Liver (tissue), 3 donors: Measurements from ENCODE around the gene SIGLEC9.

ENCODE experiments used
- ATF3 ChIP-seq: IDR thresholded peaks from 2 replicates; pipeline ENCODE4 v1.6.1; 2016; ENCODE audit warnings: antibody characterized with exemption
- CTCF ChIP-seq: fragments of 150-350 bp; IDR thresholded peaks from 2 replicates; pipeline ENCODE4 v1.5.1; 2017; ENCODE audit warnings: improper control_type of control experiment, low read depth, low read length; ENCODE audit not compliant: missing input control
- EGR1 ChIP-seq, 2 donors: IDR thresholded peaks; 2 replicates each; pipeline ENCODE4 v1.6.1; 2016 to 2018; ENCODE audit warnings: antibody characterized with exemption in 2 of 2, low read depth in 2 of 2
- FOXA1 ChIP-seq: IDR thresholded peaks from 2 replicates; pipeline ENCODE4 v1.6.1; 2016; ENCODE audit warnings: antibody characterized with exemption
- GABPA ChIP-seq, 2 donors: IDR thresholded peaks in 1 of 2; conservative IDR thresholded peaks in 1 of 2; 2 replicates each; pipeline ENCODE4 v1.6.1; 2016; ENCODE audit warnings: antibody characterized with exemption in 2 of 2, mild to moderate bottlenecking in 1 of 2, moderate library complexity in 1 of 2
- JUND ChIP-seq, 2 donors: IDR thresholded peaks; 2 replicates each; pipeline ENCODE4 v1.6.1; 2016; ENCODE audit warnings: antibody characterized with exemption in 2 of 2
- NR2F2 ChIP-seq: IDR thresholded peaks from 2 replicates; pipeline ENCODE4 v1.6.1; 2016; ENCODE audit warnings: antibody characterized with exemption
- RAD21 ChIP-seq, 2 donors: IDR thresholded peaks; 2 replicates each; pipeline ENCODE4 v1.6.1; 2016; ENCODE audit warnings: antibody characterized with exemption in 2 of 2, mild to moderate bottlenecking in 2 of 2
- TAF1 ChIP-seq: conservative IDR thresholded peaks from 2 replicates; pipeline ENCODE4 v1.6.1; 2016; ENCODE audit warnings: antibody characterized with exemption, mild to moderate bottlenecking
- YY1 ChIP-seq: IDR thresholded peaks from 2 replicates; pipeline ENCODE4 v1.6.1; 2016; ENCODE audit warnings: antibody characterized with exemption, mild to moderate bottlenecking
- TF ChIP-seq, protein P1 (sequence below): IDR thresholded peaks from 2 replicates; pipeline ENCODE4 v1.6.1; 2016; ENCODE audit warnings: antibody characterized with exemption
- TF ChIP-seq, protein P2 (sequence below): IDR thresholded peaks from 2 replicates; pipeline ENCODE4 v1.6.1; 2016; ENCODE audit warnings: antibody characterized with exemption, mild to moderate bottlenecking
- donor health status: healthy.
- donor health status: healthy.

DNA sequence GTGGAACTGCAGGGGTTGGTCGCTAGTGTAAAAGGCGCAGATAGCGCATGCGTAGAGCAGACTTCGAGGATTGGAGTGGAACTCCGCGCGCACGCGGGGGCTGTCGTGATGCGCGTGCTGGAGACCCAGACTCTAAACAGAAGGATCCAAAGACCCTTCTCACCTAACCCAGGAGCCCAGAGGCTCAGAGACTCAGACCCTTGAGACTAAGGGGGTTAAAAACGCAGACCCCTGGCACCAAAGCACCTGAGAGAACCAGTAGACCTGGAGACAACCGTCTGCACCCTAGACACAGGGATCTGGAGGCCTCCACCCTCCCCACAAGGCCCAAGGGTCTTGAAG, 15.9 kb upstream of the SIGLEC9 start:
- TF ChIP-seq CTCF (peak; percentile 15), EGR1 (IDR thresholded peaks at IDR 0.05; ENCODE audit: low read depth in 2 of 2) (no peak), GABPA (IDR thresholded peaks at IDR 0.05 in 1 of 2, conservative IDR thresholded peaks at IDR 0.05 in 1 of 2) (no peak), TAF1 (no peak), ATF3 (no peak), RAD21 (IDR thresholded peaks at IDR 0.05) (no peak), NR2F2 (no peak), JUND (IDR thresholded peaks at IDR 0.05) (no peak), FOXA1 (no peak), YY1 (no peak)
- TF ChIP-seq, protein P1, sequence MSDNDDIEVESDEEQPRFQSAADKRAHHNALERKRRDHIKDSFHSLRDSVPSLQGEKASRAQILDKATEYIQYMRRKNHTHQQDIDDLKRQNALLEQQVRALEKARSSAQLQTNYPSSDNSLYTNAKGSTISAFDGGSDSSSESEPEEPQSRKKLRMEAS: no peak
- TF ChIP-seq, protein P2, sequence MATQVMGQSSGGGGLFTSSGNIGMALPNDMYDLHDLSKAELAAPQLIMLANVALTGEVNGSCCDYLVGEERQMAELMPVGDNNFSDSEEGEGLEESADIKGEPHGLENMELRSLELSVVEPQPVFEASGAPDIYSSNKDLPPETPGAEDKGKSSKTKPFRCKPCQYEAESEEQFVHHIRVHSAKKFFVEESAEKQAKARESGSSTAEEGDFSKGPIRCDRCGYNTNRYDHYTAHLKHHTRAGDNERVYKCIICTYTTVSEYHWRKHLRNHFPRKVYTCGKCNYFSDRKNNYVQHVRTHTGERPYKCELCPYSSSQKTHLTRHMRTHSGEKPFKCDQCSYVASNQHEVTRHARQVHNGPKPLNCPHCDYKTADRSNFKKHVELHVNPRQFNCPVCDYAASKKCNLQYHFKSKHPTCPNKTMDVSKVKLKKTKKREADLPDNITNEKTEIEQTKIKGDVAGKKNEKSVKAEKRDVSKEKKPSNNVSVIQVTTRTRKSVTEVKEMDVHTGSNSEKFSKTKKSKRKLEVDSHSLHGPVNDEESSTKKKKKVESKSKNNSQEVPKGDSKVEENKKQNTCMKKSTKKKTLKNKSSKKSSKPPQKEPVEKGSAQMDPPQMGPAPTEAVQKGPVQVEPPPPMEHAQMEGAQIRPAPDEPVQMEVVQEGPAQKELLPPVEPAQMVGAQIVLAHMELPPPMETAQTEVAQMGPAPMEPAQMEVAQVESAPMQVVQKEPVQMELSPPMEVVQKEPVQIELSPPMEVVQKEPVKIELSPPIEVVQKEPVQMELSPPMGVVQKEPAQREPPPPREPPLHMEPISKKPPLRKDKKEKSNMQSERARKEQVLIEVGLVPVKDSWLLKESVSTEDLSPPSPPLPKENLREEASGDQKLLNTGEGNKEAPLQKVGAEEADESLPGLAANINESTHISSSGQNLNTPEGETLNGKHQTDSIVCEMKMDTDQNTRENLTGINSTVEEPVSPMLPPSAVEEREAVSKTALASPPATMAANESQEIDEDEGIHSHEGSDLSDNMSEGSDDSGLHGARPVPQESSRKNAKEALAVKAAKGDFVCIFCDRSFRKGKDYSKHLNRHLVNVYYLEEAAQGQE: no peak
